SK-N-SH (cell line): ENCODE results near the gene WDR53.
"Not testable (repeated sequence)": the region's sequence is repeated elsewhere in the genome, so short reads cannot be mapped to it uniquely, and the experiment has no call there.

Experiments used
- ELF1 ChIP-seq: IDR thresholded peaks from 2 replicates; pipeline ENCODE4 v1.4.0; 2012
- EZH2phosphoT487 ChIP-seq: fragments of 200-600 bp; sonication (generic); IDR thresholded peaks from 2 replicates; pipeline ENCODE4 v1.6.1; 2017; ENCODE audit warnings: low read depth, mixed run types, mild to moderate bottlenecking, antibody characterized with exemption, moderate library complexity, borderline replicate concordance
- FOSL2 ChIP-seq: IDR thresholded peaks from 2 replicates; pipeline ENCODE4 v1.4.0; 2012; ENCODE audit warnings: low read depth, mild to moderate bottlenecking, moderate library complexity, borderline replicate concordance
- TAF1 ChIP-seq: IDR thresholded peaks from 2 replicates; pipeline ENCODE4 v1.6.1; 2012; ENCODE audit warnings: low read depth, mild to moderate bottlenecking, low read length, moderate library complexity, borderline replicate concordance
- TCF12 ChIP-seq: IDR thresholded peaks from 2 replicates; pipeline ENCODE4 v1.4.0; 2012
- YY1 ChIP-seq: IDR thresholded peaks from 2 replicates; pipeline ENCODE4 v1.4.0; 2012; ENCODE audit warnings: low read depth, mild to moderate bottlenecking
- TF ChIP-seq, protein P1 (sequence below): fragments of 200-600 bp; sonication (generic); IDR thresholded peaks from 2 replicates; pipeline ENCODE4 v1.6.1; 2017; ENCODE audit warnings: antibody characterized with exemption, mild to moderate bottlenecking, moderate library complexity
- TF ChIP-seq, protein P2 (sequence below): IDR thresholded peaks from 2 replicates; pipeline ENCODE4 v1.6.1; 2012; ENCODE audit warnings: mild to moderate bottlenecking, low read depth, low read length, moderate library complexity

GRCh38 chr3:196570332-196570731 lies 2.0 kb upstream of the WDR53 start:
- TF ChIP-seq, protein P1, sequence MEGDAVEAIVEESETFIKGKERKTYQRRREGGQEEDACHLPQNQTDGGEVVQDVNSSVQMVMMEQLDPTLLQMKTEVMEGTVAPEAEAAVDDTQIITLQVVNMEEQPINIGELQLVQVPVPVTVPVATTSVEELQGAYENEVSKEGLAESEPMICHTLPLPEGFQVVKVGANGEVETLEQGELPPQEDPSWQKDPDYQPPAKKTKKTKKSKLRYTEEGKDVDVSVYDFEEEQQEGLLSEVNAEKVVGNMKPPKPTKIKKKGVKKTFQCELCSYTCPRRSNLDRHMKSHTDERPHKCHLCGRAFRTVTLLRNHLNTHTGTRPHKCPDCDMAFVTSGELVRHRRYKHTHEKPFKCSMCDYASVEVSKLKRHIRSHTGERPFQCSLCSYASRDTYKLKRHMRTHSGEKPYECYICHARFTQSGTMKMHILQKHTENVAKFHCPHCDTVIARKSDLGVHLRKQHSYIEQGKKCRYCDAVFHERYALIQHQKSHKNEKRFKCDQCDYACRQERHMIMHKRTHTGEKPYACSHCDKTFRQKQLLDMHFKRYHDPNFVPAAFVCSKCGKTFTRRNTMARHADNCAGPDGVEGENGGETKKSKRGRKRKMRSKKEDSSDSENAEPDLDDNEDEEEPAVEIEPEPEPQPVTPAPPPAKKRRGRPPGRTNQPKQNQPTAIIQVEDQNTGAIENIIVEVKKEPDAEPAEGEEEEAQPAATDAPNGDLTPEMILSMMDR = not testable (repeated sequence)
- TF ChIP-seq, protein P2, sequence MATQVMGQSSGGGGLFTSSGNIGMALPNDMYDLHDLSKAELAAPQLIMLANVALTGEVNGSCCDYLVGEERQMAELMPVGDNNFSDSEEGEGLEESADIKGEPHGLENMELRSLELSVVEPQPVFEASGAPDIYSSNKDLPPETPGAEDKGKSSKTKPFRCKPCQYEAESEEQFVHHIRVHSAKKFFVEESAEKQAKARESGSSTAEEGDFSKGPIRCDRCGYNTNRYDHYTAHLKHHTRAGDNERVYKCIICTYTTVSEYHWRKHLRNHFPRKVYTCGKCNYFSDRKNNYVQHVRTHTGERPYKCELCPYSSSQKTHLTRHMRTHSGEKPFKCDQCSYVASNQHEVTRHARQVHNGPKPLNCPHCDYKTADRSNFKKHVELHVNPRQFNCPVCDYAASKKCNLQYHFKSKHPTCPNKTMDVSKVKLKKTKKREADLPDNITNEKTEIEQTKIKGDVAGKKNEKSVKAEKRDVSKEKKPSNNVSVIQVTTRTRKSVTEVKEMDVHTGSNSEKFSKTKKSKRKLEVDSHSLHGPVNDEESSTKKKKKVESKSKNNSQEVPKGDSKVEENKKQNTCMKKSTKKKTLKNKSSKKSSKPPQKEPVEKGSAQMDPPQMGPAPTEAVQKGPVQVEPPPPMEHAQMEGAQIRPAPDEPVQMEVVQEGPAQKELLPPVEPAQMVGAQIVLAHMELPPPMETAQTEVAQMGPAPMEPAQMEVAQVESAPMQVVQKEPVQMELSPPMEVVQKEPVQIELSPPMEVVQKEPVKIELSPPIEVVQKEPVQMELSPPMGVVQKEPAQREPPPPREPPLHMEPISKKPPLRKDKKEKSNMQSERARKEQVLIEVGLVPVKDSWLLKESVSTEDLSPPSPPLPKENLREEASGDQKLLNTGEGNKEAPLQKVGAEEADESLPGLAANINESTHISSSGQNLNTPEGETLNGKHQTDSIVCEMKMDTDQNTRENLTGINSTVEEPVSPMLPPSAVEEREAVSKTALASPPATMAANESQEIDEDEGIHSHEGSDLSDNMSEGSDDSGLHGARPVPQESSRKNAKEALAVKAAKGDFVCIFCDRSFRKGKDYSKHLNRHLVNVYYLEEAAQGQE = not testable (repeated sequence)
- TF ChIP-seq YY1, TAF1, FOSL2, EZH2phosphoT487, TCF12, ELF1: not testable (repeated sequence)
